IPS-18a (cell line): ENCODE measurements around the gene PCYT1B.
"Not testable (repeated sequence)": the region's sequence is repeated elsewhere in the genome, so short reads cannot be mapped to it uniquely, and the experiment has no call there.

Experiments
- H3K27ac ChIP-seq: one replicate; pipeline ENCODE4 v1.5.1; 2013; ENCODE audit warnings: low read length
- H3K27me3 ChIP-seq: one replicate; pipeline ENCODE4 v1.6.1; 2013; ENCODE audit warnings: mild to moderate bottlenecking, low read length; ENCODE audit not compliant: control insufficient read depth, insufficient read depth
- H3K36me3 ChIP-seq: one replicate; pipeline ENCODE4 v1.6.1; 2013; ENCODE audit warnings: low read depth, low read length; ENCODE audit not compliant: control insufficient read depth
- H3K4me1 ChIP-seq: one replicate; pipeline ENCODE4 v1.6.1; 2013; ENCODE audit warnings: low read depth, low read length; ENCODE audit not compliant: control insufficient read depth
- H3K4me3 ChIP-seq: one replicate; pipeline ENCODE4 v1.5.1; 2013; ENCODE audit warnings: low read length
- H3K9ac ChIP-seq: one replicate; pipeline ENCODE4 v1.6.1; 2013; ENCODE audit warnings: mild to moderate bottlenecking, low read length, moderate library complexity
- H3K9me3 ChIP-seq: one replicate; pipeline ENCODE4 v1.6.1; 2013; ENCODE audit warnings: low read depth, low read length; ENCODE audit not compliant: control insufficient read depth

Gene PCYT1B

GRCh38 chrX:24629701-24630100, 17.4 kb downstream of the PCYT1B start:
- Histone ChIP-seq H3K9me3 (no peaks in the 10 kb centered on the region), H3K36me3 (no peaks in the 10 kb centered on the region), H3K27me3 (no peaks in the 10 kb centered on the region), H3K4me1 (no peaks in the 10 kb centered on the region), H3K27ac (no peak overlapping the region), H3K4me3 (no peak overlapping the region), H3K9ac (no peak overlapping the region)

GRCh38 chrX:24619647-24620046, 27.5 kb downstream of the PCYT1B start:
- Histone ChIP-seq H3K9ac (no peak overlapping the region), H3K27ac (no peak overlapping the region), H3K4me1 (no peaks in the 10 kb centered on the region), H3K36me3 (no peaks in the 10 kb centered on the region), H3K4me3 (no peak overlapping the region), H3K9me3 (no peaks in the 10 kb centered on the region), H3K27me3 (no peaks in the 10 kb centered on the region)

DNA sequence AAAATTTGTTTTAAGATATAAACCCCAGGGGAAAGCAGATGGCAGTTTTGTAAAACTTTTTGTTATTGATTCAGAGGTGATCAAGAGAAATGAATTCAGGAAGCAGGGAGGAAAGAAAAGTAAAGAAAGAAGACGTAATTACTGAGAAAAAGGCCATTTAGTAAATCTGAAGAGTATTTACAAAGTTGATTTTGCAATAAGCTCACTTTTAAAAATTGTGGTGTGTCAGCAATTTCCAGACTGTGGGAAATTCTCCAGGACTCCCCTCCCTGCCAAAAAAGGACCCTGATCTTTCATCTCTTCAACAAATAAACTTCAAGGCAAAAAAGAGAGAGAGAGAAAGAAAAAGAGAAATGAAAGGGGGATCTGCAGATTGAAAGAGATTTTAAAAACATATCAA, 36.6 kb downstream of the PCYT1B start:
- H3K36me3 ChIP-seq, result peaks cover 25% of the 10 kb centered on the region
- no peak overlapping the region for H3K9ac ChIP-seq
- no peaks in the 10 kb centered on the region for H3K27me3 ChIP-seq
- H3K27ac ChIP-seq, result no peak overlapping the region
- no peaks in the 10 kb centered on the region for H3K9me3 ChIP-seq
- H3K4me3 ChIP-seq, result no peak overlapping the region
- H3K4me1 ChIP-seq, result no peaks in the 10 kb centered on the region

DNA sequence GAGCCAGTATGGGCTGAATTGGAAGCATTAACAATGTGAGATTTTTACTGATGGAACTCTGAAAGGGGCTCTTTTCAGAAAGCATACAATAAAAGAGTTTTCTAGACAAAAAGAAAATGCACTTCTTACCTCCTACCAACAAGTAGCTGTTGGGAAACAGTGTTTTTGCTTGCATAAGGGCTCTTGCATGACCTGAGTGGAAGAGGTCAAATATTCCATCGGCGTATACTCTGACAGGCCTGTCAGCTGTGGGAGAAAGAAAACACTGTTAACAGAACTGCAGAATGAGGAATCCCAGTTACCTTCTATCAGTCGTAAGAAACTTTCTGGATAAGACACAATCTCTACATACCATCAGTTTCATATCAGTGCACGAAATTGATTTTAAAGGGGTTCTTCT, 39.5 kb downstream of the PCYT1B start:
- H3K36me3 ChIP-seq, result peaks cover 28% of the 10 kb centered on the region
- H3K9me3 ChIP-seq, result no peaks in the 10 kb centered on the region
- no peaks in the 10 kb centered on the region for H3K27me3 ChIP-seq
- no peaks in the 10 kb centered on the region for H3K4me1 ChIP-seq
- H3K4me3 ChIP-seq, result no peak overlapping the region
- H3K9ac ChIP-seq, result no peak overlapping the region
- H3K27ac ChIP-seq, result no peak overlapping the region

GRCh38 chrX:24605941-24606340, 41.2 kb downstream of the PCYT1B start:
- H3K4me3 ChIP-seq, H3K27me3 ChIP-seq, H3K9ac ChIP-seq, H3K9me3 ChIP-seq, H3K27ac ChIP-seq, H3K4me1 ChIP-seq: not testable (repeated sequence)
- peaks cover 24% of the 10 kb centered on the region for H3K36me3 ChIP-seq

- Histone ChIP-seq H3K9me3 (no peaks in the 10 kb centered on the region), H3K4me3 (no peak overlapping the region), H3K27ac (no peak overlapping the region), H3K4me1 (no peaks in the 10 kb centered on the region), H3K9ac (no peak overlapping the region), H3K36me3 (peaks cover 24% of the 10 kb centered on the region), H3K27me3 (no peaks in the 10 kb centered on the region)
These were observed 44.0 kb downstream of the PCYT1B start for GRCh38 chrX:24603191-24603590.

- Histone ChIP-seq H3K4me1 (no peaks in the 10 kb centered on the region), H3K27ac (no peak overlapping the region), H3K36me3 (peaks cover 11% of the 10 kb centered on the region), H3K9ac (no peak overlapping the region), H3K9me3 (no peaks in the 10 kb centered on the region), H3K4me3 (no peak overlapping the region), H3K27me3 (no peaks in the 10 kb centered on the region)
These were observed 45.3 kb downstream of the PCYT1B start for GRCh38 chrX:24601858-24602257.

DNA sequence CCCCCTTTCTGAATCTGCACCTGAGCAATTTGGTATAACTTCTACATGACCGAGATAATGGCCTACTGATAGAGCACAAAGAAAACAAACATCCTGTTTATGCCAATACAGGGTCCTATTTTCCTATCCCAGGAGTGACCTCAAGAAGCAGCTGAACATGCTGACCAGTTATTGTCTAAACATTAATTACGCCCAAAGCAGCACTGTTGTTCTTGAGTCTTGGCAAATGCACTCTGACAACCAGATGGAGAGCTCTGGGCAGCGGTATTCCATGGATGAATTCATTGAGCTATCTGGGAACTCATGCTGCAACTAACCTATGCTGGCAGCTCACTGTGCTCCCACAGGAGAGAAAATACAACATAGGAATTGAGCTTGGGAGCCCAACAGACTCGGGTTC, 52.6 kb downstream of the PCYT1B start:
- Histone ChIP-seq H3K9me3 (no peaks in the 10 kb centered on the region), H3K4me1 (no peaks in the 10 kb centered on the region), H3K27me3 (no peaks in the 10 kb centered on the region), H3K36me3 (peaks cover 9% of the 10 kb centered on the region), H3K9ac (no peak overlapping the region), H3K4me3 (no peak overlapping the region), H3K27ac (no peak overlapping the region)

DNA sequence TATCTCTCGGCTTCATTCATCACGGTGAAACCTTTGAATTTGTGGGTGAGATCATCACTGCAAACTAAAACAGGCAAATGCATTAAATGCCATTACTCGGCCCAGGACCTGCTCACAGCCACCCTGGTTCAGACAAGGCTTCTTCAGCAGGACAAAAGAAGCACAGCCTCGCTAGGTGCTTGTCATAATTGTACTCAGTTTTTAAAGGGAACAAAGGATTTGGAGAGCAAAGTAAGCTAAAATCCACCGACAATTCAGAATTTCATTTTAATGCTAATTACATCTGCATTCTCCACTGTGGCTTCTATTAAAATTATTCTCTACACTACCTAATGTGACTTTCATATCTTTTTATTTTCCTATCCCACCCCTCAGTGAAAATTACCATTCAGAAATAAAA, 57.0 kb downstream of the PCYT1B start:
- H3K27me3 ChIP-seq, result no peaks in the 10 kb centered on the region
- H3K27ac ChIP-seq, result no peak overlapping the region
- H3K9me3 ChIP-seq, result no peaks in the 10 kb centered on the region
- peaks cover 37% of the 10 kb centered on the region for H3K36me3 ChIP-seq
- H3K9ac ChIP-seq, result no peak overlapping the region
- H3K4me1 ChIP-seq, result no peaks in the 10 kb centered on the region
- no peak overlapping the region for H3K4me3 ChIP-seq

DNA sequence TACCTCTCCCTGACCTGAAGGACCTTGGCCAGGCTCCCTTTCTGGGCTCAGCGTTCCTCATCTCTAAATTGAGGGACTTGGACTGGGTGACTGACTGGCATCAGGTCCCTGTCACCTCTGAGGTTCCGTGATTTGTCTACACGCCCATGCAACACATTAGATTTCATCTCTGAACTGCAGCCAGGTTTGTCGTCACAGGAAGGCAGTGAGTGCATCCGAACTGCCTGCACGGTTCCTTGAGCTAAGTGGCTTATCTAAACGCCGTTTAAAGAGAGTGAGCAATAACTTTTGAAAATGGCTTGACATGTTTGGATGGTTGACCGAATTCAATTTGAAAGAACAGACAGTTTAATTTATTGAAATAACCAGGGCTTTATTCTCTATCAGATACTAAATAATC, 70.1 kb downstream of the PCYT1B start:
- H3K9me3 ChIP-seq, result no peaks in the 10 kb centered on the region

GRCh38 chrX:24575496-24575895, 71.7 kb downstream of the PCYT1B start:
- Histone ChIP-seq H3K9me3 (no peaks in the 10 kb centered on the region), H3K27me3 (no peaks in the 10 kb centered on the region), H3K9ac (no peak overlapping the region), H3K27ac (no peak overlapping the region), H3K36me3 (peaks cover 27% of the 10 kb centered on the region), H3K4me3 (no peak overlapping the region), H3K4me1 (no peaks in the 10 kb centered on the region)

More for the DNA sequence above, 70.1 kb downstream of the PCYT1B start:
- Histone ChIP-seq H3K36me3 (peaks cover 29% of the 10 kb centered on the region), H3K4me3 (no peak overlapping the region), H3K9ac (no peak overlapping the region), H3K27me3 (no peaks in the 10 kb centered on the region), H3K4me1 (no peaks in the 10 kb centered on the region), H3K27ac (no peak overlapping the region)

GRCh38 chrX:24574743-24575142, 72.4 kb downstream of the PCYT1B start:
- Histone ChIP-seq H3K4me1 (no peaks in the 10 kb centered on the region), H3K27ac (no peak overlapping the region), H3K9me3 (no peaks in the 10 kb centered on the region), H3K4me3 (no peak overlapping the region), H3K9ac (no peak overlapping the region), H3K36me3 (peaks cover 27% of the 10 kb centered on the region), H3K27me3 (no peaks in the 10 kb centered on the region)
